Effector CD8-positive, alpha-beta T cell (primary cell): Measurements from ENCODE around the gene KRTDAP.

Experiments used
- DNase-seq: peaks from one replicate; lab custom pipeline; 2025; lab: John Stamatoyannopoulos, UW

The KRTDAP gene

DNA sequence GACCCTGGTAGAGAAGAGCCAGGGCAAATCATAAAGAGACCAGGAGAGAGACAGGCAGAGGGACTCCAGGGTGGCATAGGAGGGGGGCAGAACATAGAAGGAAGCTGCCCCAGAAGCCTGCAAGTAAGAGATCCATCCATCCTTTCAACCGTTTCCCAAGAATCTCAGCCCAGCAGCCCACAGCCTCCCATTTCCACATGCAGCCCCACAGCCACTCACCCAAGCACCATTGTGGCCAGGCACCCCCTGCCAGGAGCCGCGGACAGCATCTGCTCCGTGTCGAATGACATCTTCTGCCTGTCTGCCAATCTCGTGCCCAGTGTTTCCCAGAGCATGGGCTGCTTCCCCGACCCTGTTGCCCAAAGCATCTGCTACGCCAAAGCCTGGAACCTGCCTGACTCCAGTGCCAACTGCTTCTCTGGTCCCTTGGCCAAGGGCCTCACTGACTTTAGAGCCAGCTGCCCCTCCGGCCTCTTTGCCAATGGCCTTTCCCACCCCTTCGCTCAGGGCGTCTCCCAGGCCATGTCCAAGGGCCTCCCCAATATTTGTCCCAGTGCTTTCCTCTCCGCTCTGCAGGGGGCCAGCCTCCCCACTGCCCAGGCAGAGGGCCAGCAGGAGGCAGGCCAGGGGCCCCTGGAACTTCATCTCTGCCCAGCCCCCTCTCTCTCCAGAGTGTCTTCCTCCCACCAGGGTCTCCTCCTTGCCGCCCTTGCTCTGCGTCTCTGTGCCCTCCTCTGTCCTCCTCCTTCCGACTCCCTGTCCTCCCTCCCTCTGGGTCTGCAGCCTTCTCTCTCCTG, 22.8 kb upstream of the KRTDAP start:
- no peak for DNase-seq

GRCh38 chr19:35511337-35511736, 21.1 kb upstream of the KRTDAP start:
- DNase-seq = no peak

- DNase-seq = no peak
These were observed 20.3 kb upstream of the KRTDAP start for GRCh38 chr19:35510626-35510964.

GRCh38 chr19:35509861-35510625, 19.8 kb upstream of the KRTDAP start:
- DNase-seq = peak; percentile 68

GRCh38 chr19:35509018-35509652, 18.9 kb upstream of the KRTDAP start:
- DNase-seq = no peak

DNA sequence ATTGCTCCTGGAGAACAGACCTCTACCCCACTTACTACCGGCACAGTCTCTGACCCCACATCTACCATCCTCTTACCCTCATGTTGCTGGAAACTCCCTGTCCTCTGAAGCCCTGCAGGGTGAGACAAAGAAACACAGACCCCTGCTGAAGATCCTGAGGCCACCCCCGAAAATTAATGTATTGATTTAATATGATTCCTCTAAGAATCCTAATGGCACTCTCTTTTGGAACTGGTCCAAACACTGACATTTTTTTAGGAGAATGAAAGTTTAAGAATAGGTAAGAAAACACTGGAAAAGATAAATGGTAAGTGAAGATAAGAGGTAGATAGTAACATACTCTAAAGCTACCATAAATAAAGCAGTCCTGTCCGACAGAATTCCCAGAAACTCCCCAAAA, 17.9 kb upstream of the KRTDAP start:
- DNase-seq = no peak

- no peak for DNase-seq
These were observed 17.3 kb upstream of the KRTDAP start for GRCh38 chr19:35507561-35507960.

- DNase-seq = no peak
These were observed 15.7 kb upstream of the KRTDAP start for GRCh38 chr19:35506011-35506410.

DNA sequence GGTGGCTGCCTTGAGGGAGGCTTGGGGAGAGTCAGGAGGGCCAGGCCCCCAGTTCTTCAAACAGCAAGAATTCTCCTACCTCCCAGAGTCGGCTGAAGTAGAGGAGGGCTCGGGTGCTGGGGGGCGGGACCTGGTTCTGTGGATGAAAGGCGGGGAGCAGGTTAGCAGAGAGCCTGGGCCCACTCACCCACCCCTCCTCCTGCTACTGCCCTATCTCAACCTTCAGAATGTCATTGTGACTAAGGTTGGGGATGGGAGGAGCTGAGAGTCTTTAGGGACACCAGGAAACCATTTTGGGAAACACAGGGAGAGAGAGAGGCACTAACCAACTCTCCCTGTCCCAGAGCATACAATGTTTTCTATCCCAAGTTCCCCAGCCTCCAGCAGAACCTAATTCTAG, 12.5 kb upstream of the KRTDAP start:
- no peak for DNase-seq

- no peak for DNase-seq
These were observed 11.4 kb upstream of the KRTDAP start for GRCh38 chr19:35501684-35502083.

DNA sequence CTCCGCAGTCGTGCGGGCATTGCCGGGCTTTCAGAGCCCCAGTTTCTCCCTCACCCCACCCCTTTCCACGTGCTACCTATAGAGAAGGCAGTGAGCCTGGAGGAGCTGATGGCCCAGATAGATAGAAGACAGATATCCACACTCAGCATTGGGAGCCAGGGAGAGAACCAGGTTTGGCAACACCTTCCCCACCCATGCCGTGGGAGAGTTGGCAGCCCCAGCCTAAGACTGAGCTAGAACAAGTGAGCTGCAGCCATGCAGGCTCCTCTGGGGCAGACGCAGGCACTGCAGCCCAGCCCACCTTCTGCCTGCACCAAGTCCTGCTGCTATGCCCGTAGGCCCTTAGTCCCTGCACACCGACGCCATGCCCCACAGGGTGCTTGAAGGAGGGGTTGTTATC, 10.3 kb upstream of the KRTDAP start:
- no peak for DNase-seq

DNA sequence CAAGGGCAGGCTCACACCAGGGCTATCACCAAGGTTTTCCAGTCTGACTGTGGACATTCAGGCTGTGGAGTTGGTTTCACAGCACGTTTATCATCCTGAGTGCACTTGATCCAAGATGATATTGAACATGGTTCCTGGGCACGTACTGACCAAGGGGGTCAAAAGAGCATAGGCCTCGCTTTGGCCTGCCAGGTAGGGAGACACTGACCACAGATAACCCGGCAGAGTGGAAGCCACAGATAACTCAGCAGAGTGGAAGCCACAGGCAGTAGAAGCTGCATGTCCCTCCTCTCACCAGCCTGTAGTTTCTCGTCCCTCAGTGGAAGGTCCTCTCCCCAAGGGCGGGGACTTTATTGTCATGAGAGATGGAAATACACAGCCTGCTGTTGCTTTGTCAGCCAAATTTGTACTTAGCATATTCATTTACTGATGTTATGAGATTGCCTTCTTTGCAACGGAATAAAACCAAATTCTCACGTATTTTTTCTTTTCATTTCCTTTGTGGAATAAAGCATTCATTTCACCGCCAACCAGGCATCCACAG, 8.8 kb upstream of the KRTDAP start:
- DNase-seq = no peak

DNA sequence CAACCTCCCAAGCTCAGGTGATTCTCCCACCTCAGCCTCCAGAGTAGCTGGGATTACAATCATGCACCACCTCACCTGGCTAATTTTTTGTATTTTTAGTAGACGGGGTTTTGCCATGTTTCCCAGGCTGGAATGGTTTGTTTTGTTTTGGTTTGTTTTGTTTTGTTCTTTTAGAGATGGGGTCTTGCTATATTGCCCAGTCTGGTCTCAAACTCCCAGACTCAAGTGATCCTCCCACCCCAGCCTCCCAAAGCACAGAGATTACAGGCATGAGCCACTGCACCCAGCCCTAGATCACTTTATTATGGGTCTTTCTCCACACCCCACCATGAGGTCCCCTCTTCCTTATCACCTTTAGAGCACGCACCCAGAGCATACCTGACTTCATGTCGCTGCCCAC, 8.0 kb upstream of the KRTDAP start:
- DNase-seq = no peak

GRCh38 chr19:35497406-35497805, 7.1 kb upstream of the KRTDAP start:
- DNase-seq = no peak

- peak; percentile 51 for DNase-seq
These were observed 5.1 kb upstream of the KRTDAP start for GRCh38 chr19:35495107-35496064.

DNA sequence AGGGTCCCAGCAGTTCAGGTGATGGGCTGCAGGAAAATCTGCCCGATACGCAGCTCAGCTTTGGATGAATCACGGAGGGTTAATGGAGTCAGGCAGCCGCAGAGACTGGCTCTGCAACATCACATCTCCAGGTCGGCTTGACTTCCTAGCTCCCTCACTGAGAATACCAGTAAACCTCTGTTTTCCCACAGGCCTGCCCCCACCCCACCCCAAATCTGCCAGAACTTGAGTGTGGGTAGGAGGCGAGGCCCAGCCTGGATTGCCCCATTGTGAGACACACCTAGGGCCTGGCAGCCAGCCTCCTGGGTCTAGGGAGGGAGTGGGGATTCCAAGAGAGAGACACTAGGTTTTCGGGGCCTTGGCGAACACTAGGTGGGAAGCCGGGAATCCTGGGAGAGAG, 3.7 kb upstream of the KRTDAP start:
- no peak for DNase-seq

GRCh38 chr19:35491836-35492360, 1.6 kb upstream of the KRTDAP start:
- no peak for DNase-seq

DNA sequence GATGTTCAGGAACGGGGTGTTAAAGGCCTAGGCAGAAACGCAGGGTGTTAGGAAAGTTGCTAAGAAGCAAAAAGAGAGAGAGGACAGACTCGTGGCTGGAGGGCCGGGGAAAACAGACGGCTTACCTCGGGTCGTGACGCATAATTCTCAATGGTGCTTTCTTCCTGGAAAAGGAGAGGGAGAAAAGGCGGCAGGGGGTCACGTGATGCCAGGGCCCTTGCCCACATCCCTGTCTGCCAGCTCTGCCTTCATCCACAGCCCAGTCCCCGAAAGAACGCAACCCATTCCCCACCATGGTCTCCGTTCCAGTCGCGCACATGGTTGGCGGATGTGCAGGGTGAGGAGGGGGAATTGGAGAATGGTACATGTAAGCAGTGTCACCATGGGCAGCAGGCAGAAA, 1.6 kb downstream of the KRTDAP start:
- DNase-seq = no peak

- DNase-seq = no peak
These were observed 2.5 kb downstream of the KRTDAP start for GRCh38 chr19:35487656-35488182.

- DNase-seq = no peak
These were observed 4.0 kb downstream of the KRTDAP start for GRCh38 chr19:35486268-35486708.
